LNCaP clone FGC (cell line): ENCODE results near the gene GRIK3.

Source experiments
- DNase-seq: peaks from one replicate; pipeline ENCODE4 v3.0.0-alpha.2; 2011; ENCODE audit warnings: low read depth
- H3K4me3 ChIP-seq: 2 replicates; pipeline ENCODE4 v1.5.1; 2011; ENCODE audit warnings: mild to moderate bottlenecking, low read depth, low read length, control low read depth
- TF ChIP-seq, protein P1 (sequence below): IDR thresholded peaks from 2 replicates; pipeline ENCODE4 v1.5.1; 2012; ENCODE audit warnings: mild to moderate bottlenecking; ENCODE audit not compliant: control insufficient read depth, insufficient read depth; ENCODE audit errors: extremely low read depth

Gene GRIK3

DNA sequence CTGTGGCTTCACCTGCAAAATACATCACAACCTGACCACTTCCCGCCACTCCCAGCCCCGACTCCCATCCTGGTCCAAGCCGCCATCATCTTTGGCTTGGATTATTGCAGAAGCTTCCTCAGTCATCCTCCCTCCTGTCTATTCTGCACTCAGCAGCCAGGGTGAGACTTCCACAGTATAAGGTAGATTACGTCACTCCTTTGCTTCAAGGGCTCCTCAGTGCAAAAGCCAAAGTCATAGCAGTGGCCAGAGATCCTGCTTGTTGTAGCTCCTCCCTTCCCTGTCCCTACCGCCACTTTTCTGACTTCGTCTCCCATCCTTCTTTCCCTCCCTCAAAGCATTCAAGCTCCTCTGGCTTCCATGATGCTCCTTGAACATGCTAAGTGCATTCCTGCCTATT is 152.8 kb downstream of the GRIK3 start:
- TF ChIP-seq, protein P1, sequence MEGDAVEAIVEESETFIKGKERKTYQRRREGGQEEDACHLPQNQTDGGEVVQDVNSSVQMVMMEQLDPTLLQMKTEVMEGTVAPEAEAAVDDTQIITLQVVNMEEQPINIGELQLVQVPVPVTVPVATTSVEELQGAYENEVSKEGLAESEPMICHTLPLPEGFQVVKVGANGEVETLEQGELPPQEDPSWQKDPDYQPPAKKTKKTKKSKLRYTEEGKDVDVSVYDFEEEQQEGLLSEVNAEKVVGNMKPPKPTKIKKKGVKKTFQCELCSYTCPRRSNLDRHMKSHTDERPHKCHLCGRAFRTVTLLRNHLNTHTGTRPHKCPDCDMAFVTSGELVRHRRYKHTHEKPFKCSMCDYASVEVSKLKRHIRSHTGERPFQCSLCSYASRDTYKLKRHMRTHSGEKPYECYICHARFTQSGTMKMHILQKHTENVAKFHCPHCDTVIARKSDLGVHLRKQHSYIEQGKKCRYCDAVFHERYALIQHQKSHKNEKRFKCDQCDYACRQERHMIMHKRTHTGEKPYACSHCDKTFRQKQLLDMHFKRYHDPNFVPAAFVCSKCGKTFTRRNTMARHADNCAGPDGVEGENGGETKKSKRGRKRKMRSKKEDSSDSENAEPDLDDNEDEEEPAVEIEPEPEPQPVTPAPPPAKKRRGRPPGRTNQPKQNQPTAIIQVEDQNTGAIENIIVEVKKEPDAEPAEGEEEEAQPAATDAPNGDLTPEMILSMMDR, result no peak
- no peak for DNase-seq
- no peak overlapping the region for H3K4me3 ChIP-seq

DNA sequence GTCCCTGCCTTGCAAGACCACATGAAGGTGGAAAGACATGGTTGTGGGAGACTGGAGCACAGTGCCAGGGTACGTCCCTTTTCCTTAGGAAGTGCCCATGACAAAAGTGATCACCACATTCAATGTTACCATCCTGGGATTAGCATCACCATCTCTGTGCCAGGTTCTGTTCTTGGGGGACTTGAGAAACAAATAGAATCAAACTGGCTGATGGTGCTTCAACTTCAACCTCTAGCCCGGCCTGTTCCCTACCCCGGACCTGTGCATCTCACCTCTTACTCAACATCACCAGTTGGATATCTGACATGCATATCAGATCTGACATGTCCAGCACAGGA is 153.3 kb downstream of the GRIK3 start:
- TF ChIP-seq, protein P1, result no peak
- H3K4me3 ChIP-seq, result no peak overlapping the region
- DNase-seq, result no peak

DNA sequence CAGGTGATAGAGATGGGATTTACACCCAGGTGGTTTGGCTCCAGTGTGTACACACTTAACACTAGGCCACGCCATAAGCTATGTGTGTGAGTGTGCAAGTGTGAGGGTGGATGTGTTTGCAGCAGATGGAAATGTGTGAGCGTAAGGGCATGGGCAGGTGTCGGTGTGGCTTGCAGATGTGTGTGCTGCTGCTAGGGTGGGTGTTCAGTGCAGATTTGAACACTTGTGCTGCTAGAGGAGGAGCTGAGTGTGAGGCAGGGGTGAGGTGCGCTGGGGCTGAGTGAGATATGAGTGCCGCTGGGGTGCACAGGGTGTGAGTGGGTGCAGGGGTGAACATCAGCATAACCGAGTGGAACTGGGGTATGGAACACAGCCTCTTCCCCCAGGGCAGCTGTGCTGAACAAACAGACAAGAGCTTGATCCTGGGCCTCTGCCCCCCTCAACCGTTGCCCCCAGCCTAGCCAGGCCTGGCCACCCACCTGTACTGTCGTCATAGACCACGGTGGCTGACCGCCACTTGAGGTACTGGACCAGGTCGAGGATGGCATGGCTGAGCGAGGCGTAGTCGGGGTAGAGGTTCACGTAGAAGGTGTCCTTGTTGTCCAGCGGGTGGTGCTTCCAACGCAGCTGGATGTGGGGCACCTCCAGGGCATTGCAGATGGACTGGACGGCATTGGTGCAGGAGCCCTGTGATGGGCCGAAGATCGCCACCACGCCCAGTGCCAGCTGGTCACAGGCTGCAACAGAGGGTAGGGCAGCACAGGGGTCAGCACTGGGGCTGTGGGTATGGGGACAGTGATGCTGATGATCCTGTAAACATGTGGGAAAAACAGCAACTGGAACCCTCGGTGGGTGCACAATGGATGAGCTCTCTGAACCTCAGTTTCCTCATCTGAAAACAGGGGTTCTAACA is 153.9 kb downstream of the GRIK3 start:
- DNase-seq, result no peak
- TF ChIP-seq, protein P1, result no peak
- H3K4me3 ChIP-seq, result no peak overlapping the region

DNA sequence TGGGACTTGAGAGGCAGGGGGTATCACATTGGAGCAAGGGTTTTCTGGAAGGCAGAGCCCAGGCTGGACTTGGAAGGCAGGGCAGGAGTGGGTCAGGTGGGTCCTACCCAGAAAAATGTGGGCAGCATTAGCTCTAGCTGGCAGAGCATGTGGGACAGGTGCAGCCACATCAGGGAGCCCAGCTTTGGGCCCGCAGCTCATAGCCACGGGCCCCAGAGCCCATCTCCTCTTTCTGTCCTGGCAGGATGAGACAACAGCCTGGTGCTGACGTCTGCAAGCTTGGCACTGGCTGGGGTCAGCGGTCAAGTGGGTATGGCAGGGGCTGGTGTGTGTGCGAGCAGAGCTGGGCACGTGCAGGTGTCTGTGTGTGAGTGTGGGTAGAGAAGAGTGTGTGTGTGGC is 154.7 kb downstream of the GRIK3 start:
- TF ChIP-seq, protein P1, result no peak
- H3K4me3 ChIP-seq, result no peak overlapping the region
- DNase-seq, result no peak

DNA sequence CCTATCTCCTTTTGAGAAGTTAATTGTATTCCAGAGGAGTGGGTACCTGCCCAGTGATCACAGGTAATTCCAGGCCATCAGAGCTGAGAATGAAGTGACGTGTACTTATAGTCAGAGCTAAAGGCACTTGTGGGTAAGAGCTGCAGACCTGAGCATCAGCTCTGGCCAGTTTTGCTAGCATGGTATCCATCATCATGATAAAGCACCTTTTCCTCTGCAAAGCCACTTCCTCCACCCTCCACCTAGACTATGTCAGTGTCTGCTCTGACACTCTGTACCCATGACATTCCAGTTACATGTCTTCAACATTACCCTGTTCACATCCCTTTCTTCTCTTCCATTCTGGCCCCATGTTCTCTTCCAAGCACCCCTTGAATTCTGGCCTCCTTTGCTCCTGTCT is 157.3 kb downstream of the GRIK3 start:
- TF ChIP-seq, protein P1, result no peak
- DNase-seq, result no peak
- H3K4me3 ChIP-seq, result no peak overlapping the region

DNA sequence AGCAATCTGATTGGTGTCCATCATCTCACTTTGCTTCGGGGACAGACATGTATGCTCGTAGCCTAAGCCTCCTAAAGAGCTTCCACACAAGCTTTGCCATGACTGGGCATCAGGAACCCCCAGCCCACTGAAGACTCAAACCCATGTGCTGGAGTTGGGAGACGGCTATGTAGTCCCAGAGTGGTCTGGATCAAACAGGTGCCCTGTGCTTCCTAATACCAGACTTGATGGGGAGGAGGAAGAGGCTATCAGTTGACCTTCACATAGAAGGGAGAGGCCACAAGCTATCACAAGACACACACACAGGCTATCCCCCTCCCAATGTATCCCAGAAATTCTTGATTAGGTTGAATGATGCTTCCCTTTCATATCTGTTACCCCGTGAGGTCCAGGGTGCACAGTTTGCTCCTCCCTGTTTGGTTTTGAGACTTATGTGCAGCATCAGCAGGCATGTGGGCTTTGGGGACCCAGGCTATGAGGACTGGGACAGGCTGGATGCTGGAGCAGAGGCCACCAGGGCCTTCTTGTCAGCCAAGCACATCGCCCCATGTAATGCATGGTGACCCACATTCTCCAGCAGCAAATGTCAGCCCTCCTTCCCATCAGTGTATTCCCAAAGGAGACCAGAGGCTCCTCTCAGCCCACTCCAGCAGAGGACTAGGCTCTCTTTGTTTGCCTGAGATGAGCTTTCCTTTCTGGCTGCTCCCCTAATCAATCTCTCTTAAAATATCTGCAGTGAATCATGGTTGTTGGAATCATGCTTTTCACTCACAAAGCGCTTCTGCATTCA is 159.8 kb downstream of the GRIK3 start:
- no peak for DNase-seq

More for the DNA sequence above, 159.8 kb downstream of the GRIK3 start:
- no peak overlapping the region for H3K4me3 ChIP-seq
- TF ChIP-seq, protein P1, result no peak
